Prostate gland (tissue), 2 donors: ENCODE results near the gene KAT8.

Source experiments
- CTCF ChIP-seq, 4 experiments: fragments of 200-600 bp in 2 of 4; fragments of 450-650 bp in 2 of 4; sonication (generic) in 2 of 4; IDR thresholded peaks; 1 replicate in 3 of 4; 2 replicates in 1 of 4; pipeline ENCODE4 v1.5.1; 2016 to 2019; ENCODE audit warnings: antibody characterized with exemption in 4 of 4, mild to moderate bottlenecking in 2 of 4, moderate library complexity in 2 of 4
- POLR2A ChIP-seq: fragments of 450-650 bp; IDR thresholded peaks from one replicate; pipeline ENCODE4 v1.6.1; 2016; ENCODE audit warnings: antibody characterized with exemption, mild to moderate bottlenecking
- POLR2AphosphoS5 ChIP-seq: sonication (generic); formaldehyde crosslinking; IDR thresholded peaks from one replicate; pipeline ENCODE4 v1.6.1; 2017; ENCODE audit warnings: antibody characterized with exemption

GRCh38 chr16:31111881-31112466 is 5.5 kb upstream of the KAT8 start:
- TF ChIP-seq CTCF (IDR thresholded peaks at IDR 0.05), result no peak
- no peak for TF ChIP-seq POLR2A
- no peak for TF ChIP-seq POLR2AphosphoS5
